Non-pigmented ciliary epithelial cell (primary cell): Measurements from ENCODE around the gene PPP1R9B.

ENCODE experiments used
- DNase-seq: peaks from one replicate; pipeline ENCODE4 v3.0.0-alpha.2; 2010; ENCODE audit warnings: low read depth

Gene PPP1R9B

GRCh38 chr17:50187394-50187725 is 36.9 kb upstream of the PPP1R9B start:
- no peak for DNase-seq

- DNase-seq: no peak
Measured at GRCh38 chr17:50186661-50187393, 36.4 kb upstream of the PPP1R9B start.

- DNase-seq: no peak
Measured at GRCh38 chr17:50185631-50186471, 35.4 kb upstream of the PPP1R9B start.

- no peak for DNase-seq
Measured at GRCh38 chr17:50184611-50185398, 34.3 kb upstream of the PPP1R9B start.

- DNase-seq: no peak
Measured at GRCh38 chr17:50184064-50184463, 33.6 kb upstream of the PPP1R9B start.

- DNase-seq: no peak
Measured at GRCh38 chr17:50183421-50183994, 33.0 kb upstream of the PPP1R9B start.

- no peak for DNase-seq
Measured at GRCh38 chr17:50182783-50183420, 32.4 kb upstream of the PPP1R9B start.

- DNase-seq: no peak
Measured at GRCh38 chr17:50181591-50182560, 31.4 kb upstream of the PPP1R9B start.

- no peak for DNase-seq
Measured at GRCh38 chr17:50181144-50181543, 30.7 kb upstream of the PPP1R9B start.

GRCh38 chr17:50180620-50181019 is 30.1 kb upstream of the PPP1R9B start:
- no peak for DNase-seq

- no peak for DNase-seq
Measured at GRCh38 chr17:50180111-50180510, 29.6 kb upstream of the PPP1R9B start.

GRCh38 chr17:50177983-50178834 is 27.7 kb upstream of the PPP1R9B start:
- DNase-seq: peak; percentile 89

- DNase-seq: no peak
Measured at GRCh38 chr17:50177476-50177875, 27.0 kb upstream of the PPP1R9B start.

GRCh38 chr17:50176559-50177357 is 26.3 kb upstream of the PPP1R9B start:
- DNase-seq: no peak

- DNase-seq: no peak
Measured at GRCh38 chr17:50175035-50175807, 24.7 kb upstream of the PPP1R9B start.

GRCh38 chr17:50174444-50174843 is 24.0 kb upstream of the PPP1R9B start:
- no peak for DNase-seq

GRCh38 chr17:50173335-50173941 is 23.0 kb upstream of the PPP1R9B start:
- DNase-seq: peak; percentile 77

- no peak for DNase-seq
Measured at GRCh38 chr17:50172936-50173334, 22.5 kb upstream of the PPP1R9B start.
